Measurements from ENCODE around the gene CEACAM8.
"Not testable (repeated sequence)": the region's sequence is repeated elsewhere in the genome, so short reads cannot be mapped to it uniquely, and the experiment has no call there.

The CEACAM8 gene

DNA sequence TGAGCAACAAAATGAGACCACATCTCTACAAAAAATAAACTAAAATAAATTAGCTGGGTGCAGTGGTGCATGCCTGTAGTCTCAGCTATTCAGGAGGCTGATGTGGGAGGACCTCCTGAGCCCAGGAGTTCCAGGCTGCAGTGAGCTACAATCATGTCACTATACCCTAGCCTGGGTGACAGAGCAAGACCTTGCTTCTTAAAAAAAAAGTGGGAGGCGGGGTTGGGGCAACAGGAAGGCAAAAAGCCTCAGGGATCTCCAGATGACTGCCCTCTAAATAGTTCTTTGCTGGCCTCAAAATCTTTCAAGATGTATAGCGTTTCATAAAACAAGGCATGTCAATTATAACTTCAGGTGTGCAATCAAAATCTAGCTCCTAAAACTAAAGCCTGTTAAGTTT is 18.5 kb downstream of the CEACAM8 start:
- DNase-seq (ENCODE audit: insufficient read length, low spot score), result no peak
- no peak for FAIRE-seq

DNA sequence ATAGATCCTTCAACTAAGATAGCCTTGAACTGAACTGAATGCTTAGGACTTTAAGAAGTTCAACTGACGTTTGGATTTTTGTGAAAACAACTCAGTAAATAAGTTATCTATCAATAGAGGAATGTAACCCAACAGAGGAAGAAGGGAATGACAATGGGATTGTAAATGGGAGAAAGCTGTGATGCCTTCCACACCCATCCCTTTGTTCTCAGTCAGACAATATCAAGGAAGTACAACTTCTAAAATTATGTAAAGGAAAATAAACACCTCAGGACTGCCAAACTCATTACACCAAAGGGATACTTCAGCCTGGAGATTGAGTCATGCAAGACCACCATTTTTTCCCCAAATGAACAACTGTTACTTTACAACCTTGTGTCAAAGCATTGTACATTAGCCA is 21.1 kb downstream of the CEACAM8 start:
- no peak for DNase-seq (ENCODE audit: insufficient read length, low spot score)
- no peak for FAIRE-seq

DNA sequence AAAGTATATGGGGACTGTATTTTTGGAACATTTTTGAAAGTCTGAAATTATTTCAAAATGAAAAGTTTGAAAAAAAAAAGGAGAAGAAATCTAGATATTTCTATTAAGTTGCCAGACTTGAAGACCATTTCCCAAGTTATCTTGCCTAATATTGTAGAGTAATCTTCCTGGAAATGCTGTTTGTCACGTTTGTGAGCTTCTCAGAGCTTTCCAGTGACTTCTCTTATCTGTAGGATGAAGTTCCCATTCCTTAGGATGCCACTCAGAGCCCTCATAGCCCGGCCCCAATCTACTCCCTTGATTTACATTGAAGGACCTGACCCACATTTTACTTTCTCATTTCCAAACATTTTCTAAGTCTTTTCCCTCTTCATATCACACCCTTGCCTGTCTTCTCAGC is 23.6 kb downstream of the CEACAM8 start:
- FAIRE-seq, result no peak
- DNase-seq (ENCODE audit: insufficient read length, low spot score), result no peak

DNA sequence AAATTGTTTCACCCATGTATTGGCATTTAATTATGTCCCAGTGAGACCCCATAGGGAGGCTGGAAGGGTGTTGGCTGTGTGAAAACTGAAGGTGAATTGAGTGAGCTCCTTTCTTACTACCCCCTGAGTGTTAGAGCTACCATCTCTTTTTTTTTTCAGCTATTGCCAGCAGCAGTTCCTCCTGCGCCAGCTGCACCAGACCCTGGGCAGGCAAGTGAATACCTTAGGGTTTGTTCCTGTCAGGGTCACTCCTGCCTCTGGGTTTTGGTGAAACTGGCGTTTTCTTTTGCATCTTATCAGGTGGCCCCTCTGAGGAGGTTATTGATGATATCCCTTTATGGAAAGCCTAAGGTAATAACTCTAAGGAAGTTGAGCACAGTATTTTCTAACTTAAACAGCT is 25.5 kb downstream of the CEACAM8 start:
- FAIRE-seq (no peak), DNase-seq (ENCODE audit: insufficient read length, low spot score) (no peak)

GRCh38 chr19:42568006-42568405 is 26.7 kb downstream of the CEACAM8 start:
- FAIRE-seq (no peak), DNase-seq (ENCODE audit: insufficient read length, low spot score) (no peak)

GRCh38 chr19:42567567-42567966 is 27.2 kb downstream of the CEACAM8 start:
- no peak for FAIRE-seq

DNA sequence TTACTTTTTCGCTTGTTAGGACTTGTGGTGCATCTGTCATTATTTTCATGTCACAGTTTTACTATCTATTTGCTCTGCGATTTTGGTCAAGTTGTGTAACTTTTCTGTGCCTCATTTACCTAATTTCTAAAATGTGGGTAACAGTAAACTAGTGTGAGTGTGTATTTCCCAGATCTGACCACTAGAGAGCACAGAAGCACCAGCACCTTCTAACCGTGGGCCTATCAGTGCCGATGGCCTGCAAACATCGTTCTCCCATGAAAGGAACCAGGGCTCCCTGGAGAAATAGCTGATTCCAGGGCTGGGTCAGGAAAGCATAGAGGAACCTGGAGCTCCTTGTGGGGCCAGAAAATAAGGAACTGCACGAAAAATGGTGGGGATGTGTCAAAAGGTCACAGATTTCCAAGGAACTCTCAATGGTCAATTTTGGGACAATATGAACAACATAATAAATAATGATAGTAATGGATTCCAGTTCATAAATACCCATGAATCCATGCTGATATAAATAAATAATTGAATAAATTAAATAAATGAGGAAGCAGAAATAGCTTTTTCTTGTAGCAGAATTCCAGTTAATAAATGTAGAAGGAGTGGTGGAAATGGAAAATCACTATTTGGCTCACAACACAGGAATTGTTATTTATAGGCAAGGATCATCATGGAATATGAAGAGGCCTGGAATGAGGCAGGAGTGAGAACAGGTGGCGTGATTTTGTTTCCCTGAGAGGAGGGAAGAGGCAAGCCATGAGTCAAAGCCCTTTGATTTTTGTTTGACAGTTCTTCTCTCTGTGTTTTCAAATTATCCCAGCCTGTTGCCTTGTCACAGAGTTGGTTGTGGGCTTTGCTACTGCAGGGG is 31.1 kb downstream of the CEACAM8 start:
- DNase-seq (ENCODE audit: insufficient read length, low spot score), result peak; percentile 63
- FAIRE-seq, result peak; percentile 71

More at GRCh38 chr19:42567567-42567966, 27.2 kb downstream of the CEACAM8 start:
- no peak for DNase-seq (ENCODE audit: insufficient read length, low spot score)

GRCh38 chr19:42561512-42561911 is 33.2 kb downstream of the CEACAM8 start:
- FAIRE-seq (no peak), DNase-seq (ENCODE audit: insufficient read length, low spot score) (no peak)

GRCh38 chr19:42560731-42561130 is 34.0 kb downstream of the CEACAM8 start:
- FAIRE-seq (no peak), DNase-seq (ENCODE audit: insufficient read length, low spot score) (no peak)

DNA sequence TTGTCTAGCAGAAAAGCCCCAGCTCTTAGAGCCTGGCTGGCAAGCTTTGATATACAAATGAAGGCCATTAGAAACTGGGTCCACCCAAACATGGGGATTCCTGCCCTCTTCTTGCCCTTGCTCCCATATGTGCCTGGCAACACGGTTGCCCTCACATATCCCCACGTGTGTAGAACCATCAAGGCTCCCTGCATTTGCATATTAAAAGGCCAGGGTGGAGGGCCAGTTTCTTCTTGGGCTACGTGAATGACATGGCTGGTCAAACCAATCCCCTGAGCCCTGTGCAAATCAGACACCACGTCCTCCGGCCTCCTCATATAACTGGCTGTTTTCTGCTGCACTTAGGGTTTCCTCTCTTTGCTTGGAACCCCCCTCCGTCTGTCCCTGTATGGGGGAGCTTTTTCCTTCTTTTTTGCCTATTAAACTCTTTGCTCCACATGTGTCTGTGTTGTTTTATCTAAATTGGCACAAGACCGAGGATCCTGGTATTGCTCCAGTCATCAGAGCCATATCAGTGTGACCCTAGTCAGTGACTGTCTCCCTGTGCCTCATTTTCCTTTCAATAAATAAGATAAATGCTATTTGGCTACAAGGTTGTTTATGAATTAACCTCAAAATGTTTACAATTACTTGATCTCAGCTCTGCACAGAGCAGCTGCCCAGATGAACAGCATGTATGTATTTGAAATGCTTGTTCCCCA is 36.1 kb downstream of the CEACAM8 start:
- no peak for FAIRE-seq
- no peak for DNase-seq (ENCODE audit: insufficient read length, low spot score)

DNA sequence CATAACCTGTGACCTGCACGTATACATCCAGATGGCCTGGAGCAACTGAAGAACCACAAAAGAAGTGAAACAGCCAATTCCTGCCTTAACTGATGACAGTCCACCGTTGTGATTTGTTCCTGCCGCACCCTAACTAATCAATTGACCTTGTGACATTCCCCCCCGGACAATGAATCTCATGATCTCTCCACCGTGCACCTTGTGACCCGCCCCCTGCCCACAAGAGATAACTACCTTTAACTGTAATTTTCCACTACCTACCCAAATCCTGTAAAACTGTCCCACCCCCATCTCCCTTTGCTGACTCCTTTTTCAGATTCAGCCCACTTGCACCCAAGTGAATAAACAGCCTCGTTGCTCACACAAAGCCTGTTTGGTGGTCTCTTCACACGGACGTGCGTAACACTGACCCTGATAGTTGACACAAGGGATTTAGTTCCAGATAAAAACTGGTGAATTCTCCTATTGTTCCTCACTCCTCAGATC is 37.3 kb downstream of the CEACAM8 start:
- DNase-seq (ENCODE audit: insufficient read length, low spot score); FAIRE-seq: not testable (repeated sequence)

- DNase-seq (ENCODE audit: insufficient read length, low spot score) (no peak), FAIRE-seq (no peak)
Measured at GRCh38 chr19:42555801-42556200, 38.9 kb downstream of the CEACAM8 start.

- no peak for FAIRE-seq
- no peak for DNase-seq (ENCODE audit: insufficient read length, low spot score)
Measured at GRCh38 chr19:42555317-42555716, 39.4 kb downstream of the CEACAM8 start.

DNA sequence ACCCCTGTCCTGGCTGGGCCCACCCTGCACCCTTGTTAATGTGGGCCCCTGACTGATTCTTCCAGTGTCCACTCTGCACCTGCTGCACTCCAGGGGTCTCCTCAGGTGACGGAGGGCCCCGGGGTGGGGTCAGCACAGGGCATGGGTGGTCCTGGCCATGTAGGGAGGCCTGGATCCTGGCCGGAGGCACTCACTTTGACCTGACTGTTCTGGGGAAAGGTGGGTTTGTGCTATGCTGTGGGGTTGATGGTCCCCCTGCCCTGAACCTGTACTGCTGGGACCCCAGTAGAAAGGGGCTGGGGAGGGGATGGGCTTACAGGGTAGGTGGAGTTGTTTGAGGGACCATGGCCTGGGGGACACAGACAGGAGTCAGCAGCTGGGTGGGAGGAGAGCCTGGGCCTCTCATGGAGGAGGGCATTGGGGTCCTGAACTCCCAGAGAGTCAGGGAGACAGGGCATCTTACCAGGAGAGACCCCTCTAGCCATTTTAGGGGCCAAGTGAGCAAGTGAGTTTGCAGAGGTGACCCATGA is 40.6 kb downstream of the CEACAM8 start:
- no peak for FAIRE-seq

DNA sequence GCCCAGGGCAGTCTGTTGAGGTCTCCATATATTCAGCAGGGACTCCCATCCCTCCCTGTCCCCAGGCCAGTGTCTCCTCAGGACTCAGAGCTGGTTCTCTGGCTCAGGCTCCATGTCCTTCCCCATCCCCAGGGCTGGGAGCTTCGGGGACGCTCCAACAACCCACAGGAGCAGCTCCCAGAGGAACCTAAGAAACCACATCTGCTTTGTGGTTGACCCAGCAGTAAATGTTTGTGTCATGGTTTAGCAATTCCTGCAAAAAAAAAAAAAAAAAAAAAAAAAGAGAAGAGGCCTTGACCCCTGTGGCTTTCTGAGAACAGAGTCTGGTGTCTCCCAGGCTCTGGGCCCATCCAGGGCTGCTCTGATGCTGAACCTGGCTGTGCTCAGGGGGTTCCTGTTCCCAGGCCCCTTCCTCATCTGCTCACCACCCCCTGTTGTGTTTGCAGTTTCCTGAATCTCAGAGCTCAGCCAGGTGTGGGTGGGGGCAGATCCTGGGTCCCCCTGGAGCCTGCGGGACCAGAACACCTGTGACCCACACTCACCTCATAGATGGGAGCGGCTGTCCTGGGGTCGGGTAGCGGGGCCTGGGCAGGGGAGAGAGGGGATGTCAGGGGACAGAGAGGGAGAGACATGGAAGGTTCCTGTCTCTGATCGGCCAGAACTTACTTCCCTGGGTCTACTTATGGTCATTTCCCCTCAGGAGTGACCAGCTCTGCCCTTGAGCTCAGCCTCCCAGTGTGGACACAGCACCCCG is 41.3 kb downstream of the CEACAM8 start:
- FAIRE-seq (no peak), DNase-seq (ENCODE audit: insufficient read length, low spot score) (peak; percentile 76)

More for the DNA sequence above, 40.6 kb downstream of the CEACAM8 start:
- no peak for DNase-seq (ENCODE audit: insufficient read length, low spot score)

DNA sequence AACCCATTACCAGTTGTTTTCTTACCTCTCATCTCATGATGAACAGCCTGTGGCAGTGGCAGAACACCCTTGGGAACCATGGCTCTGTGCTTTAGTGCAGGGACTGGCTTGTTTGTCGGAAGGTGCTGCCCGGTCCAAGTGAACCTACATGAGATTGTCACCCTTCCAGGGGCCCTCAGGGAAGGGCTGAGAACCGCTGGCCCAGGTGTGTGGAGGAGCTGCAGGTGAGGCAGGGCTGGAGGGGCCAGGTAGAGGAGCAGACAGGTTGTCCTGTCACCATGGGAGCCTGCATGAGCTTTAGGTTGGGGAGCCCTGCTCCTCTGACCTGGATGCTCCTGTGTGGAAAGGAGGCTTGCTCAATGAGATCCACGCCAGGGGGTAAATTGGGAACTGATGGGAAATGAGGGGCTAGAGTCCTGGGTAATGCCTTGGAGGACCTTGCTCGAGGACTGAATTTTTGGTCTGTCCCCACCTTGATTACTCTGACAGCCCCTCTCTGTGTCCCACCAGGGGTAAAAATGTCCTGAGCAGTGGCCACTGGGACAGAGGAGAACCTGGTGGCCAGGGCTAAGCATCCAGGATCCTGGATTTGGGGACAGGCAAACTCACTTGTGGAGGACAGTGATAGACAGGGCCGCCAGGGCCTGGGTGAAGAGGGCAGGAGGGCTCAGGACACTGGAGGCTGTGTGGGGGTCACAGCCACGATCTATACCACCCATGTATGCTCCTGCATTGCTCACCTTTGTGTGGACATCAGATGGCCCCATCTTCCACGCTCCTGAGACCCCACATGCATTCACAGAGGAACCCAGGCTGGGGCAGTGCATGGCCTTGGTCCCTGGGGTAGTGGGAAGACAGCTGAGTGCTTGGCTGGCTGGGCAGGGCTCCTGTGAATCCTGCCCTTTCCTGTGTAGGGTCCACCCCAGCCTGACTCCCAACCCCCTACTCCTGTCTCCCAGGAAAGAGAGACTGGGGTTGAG is 42.3 kb downstream of the CEACAM8 start:
- FAIRE-seq (peak; percentile 46), DNase-seq (ENCODE audit: insufficient read length, low spot score) (no peak)

- DNase-seq (ENCODE audit: insufficient read length, low spot score); FAIRE-seq: not testable (repeated sequence)
Measured at GRCh38 chr19:42550521-42550920, 44.2 kb downstream of the CEACAM8 start.

DNA sequence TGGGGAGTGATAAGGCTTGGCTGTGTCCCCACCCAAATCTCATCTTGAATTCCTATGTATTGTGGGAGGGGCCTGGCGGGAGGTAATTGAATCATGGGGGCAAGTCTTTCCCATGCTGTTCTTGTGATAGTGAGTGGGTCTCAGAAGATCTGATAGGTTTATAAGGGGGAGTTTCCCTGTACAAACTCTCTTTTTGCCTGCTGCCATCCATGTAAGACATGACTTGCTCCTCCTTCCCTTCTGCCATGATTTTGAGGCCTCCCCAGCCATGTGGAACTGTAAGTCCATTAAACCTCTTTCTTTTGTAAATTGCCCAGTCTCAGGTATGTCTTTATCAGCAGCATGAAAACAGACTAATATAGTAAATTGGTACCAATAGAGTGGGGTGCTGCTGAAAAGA is 45.7 kb downstream of the CEACAM8 start:
- DNase-seq (ENCODE audit: insufficient read length, low spot score); FAIRE-seq: not testable (repeated sequence)

GRCh38 chr19:42548552-42548951 is 46.2 kb downstream of the CEACAM8 start:
- DNase-seq (ENCODE audit: insufficient read length, low spot score), result no peak
- FAIRE-seq, result no peak

- no peak for FAIRE-seq
Measured at GRCh38 chr19:42547929-42548328, 46.8 kb downstream of the CEACAM8 start.

More at GRCh38 chr19:42547929-42548328, 46.8 kb downstream of the CEACAM8 start:
- DNase-seq (ENCODE audit: insufficient read length, low spot score), result no peak

Data from HTR-8/SVneo (cell line).